Activated CD4-positive, alpha-beta T cell treated with anti-CD3 and anti-CD28 coated beads, Interleukin-2, amount 10 ng/mL, durations not matched to agents 24 days and 14 days (primary cell): Measurements from ENCODE around the gene AUNIP. TPM values are rescaled to one million over a fixed set of nuclear protein-coding genes. Genes with fewer than 3 reads are reported as not detected.

Experiments used
- DNase-seq: peaks from one replicate; pipeline ENCODE4 v3.0.0; 2022
- H3K27ac Mint-ChIP-seq: one replicate; pipeline ENCODE4 v1.8.0; 2022; ENCODE audit warnings: mild to moderate bottlenecking, mixed read lengths
- H3K27me3 Mint-ChIP-seq: one replicate; pipeline ENCODE4 v1.8.0; 2022; ENCODE audit warnings: mixed read lengths
- H3K36me3 Mint-ChIP-seq: one replicate; pipeline ENCODE4 v1.8.0; 2022; ENCODE audit warnings: low read depth, mild to moderate bottlenecking, mixed read lengths
- H3K4me1 Mint-ChIP-seq: one replicate; pipeline ENCODE4 v1.8.0; 2021; ENCODE audit warnings: mixed read lengths
- H3K4me3 Mint-ChIP-seq: one replicate; pipeline ENCODE4 v1.8.0; 2022; ENCODE audit warnings: mild to moderate bottlenecking, moderate library complexity, mixed read lengths
- H3K9me3 Mint-ChIP-seq: one replicate; pipeline ENCODE4 v1.8.0; 2021; ENCODE audit warnings: mixed read lengths
- intact Hi-C: fragments of 100-400 bp; cut with micrococcal nuclease; formaldehyde crosslinking; loops from one replicate; pipeline ENCODE4 v1.15.1; 2023
- total RNA-seq: library from RNA; stranded (reverse); gene quantifications from 2 replicates; pipeline ENCODE4 v1.2.3, GENCODE V29; 2022

AUNIP gene
- total RNA-seq, 1 donor from 2014 or later = 12.0 TPM

DNA sequence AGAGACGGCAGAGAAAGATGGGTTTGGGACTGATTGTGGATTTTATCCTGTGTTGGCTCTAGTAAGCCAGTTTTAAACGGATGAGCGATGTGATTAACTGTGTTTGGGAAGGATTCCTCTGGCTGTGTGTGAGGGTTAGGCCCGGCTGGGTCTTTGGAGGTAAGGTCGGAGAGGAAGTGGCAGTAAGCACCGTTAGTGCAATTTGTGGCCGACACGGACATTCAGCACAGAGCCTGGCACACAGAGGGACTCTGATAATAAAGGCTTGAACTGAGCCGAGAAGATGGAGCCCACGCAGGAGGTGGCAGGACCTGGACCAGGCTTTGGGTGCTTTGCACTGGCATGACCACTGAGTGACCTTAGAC, 38.2 kb downstream of the AUNIP start:
- DNase-seq = no peak
- Mint-ChIP-seq H3K4me1 (peaks cover 31% of the 10 kb centered on the region), H3K36me3 (peaks cover 8% of the 10 kb centered on the region), H3K27me3 (no peaks in the 10 kb centered on the region), H3K4me3 (peak overlapping the region; percentile 96), H3K9me3 (no peaks in the 10 kb centered on the region), H3K27ac (peak overlapping the region; percentile 89)
- intact Hi-C loops = no loop called here

DNA sequence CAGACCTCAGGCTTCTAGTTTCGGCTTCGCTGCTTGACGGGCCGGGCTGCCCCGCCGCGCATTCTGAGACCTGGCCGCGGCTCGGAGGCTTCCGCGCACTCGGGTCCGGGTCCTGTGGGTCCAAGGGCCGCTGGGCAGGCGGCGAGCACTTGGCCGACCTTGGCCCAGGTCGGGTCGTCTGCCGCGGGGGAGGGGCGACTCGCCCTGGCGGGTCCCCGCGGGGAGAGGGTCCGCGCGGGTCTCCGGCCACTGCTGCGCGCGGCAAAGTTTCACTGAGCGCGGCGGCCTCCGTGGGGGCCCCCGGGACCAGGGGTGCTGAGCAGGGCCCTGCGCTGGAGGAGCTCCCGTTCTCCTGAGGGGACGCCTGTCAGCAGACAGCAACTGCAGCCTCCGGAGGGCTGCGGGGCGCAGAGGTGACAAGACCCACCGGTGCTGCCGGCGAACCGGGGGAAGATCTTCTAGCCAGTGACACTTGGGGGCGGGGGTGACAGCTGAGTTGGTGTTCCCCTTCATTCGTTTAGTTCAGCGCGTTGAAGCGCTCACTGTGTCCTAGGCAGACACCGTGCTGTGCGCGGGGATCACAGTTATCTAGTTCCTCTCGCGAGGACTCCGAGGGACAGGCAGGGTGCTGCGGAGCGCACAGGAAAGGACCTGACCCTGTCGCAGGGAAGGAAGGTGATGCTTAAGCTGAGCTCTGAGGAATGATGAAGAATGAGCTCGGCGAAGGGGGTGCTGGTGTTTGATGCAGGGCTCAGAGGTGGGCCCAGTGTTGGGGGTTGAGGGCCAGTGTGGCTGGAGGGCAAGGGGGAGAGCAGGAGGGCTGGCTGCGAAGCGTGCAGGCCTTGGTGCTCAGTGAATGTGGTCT, 38.8 kb downstream of the AUNIP start:
- peak overlapping the region; percentile 92 for H3K27ac Mint-ChIP-seq
- peaks cover 5% of the 10 kb centered on the region for H3K36me3 Mint-ChIP-seq
- H3K9me3 Mint-ChIP-seq = no peaks in the 10 kb centered on the region
- peak; percentile 93 for DNase-seq
- H3K4me3 Mint-ChIP-seq = peak overlapping the region; percentile 96
- intact Hi-C loops = loop anchor here (1.0 kb wide), 1 partner anchor 39 kb away; the partner anchor contains the start of gene AUNIP
- H3K4me1 Mint-ChIP-seq = peaks cover 31% of the 10 kb centered on the region
- H3K27me3 Mint-ChIP-seq = no peaks in the 10 kb centered on the region

DNA sequence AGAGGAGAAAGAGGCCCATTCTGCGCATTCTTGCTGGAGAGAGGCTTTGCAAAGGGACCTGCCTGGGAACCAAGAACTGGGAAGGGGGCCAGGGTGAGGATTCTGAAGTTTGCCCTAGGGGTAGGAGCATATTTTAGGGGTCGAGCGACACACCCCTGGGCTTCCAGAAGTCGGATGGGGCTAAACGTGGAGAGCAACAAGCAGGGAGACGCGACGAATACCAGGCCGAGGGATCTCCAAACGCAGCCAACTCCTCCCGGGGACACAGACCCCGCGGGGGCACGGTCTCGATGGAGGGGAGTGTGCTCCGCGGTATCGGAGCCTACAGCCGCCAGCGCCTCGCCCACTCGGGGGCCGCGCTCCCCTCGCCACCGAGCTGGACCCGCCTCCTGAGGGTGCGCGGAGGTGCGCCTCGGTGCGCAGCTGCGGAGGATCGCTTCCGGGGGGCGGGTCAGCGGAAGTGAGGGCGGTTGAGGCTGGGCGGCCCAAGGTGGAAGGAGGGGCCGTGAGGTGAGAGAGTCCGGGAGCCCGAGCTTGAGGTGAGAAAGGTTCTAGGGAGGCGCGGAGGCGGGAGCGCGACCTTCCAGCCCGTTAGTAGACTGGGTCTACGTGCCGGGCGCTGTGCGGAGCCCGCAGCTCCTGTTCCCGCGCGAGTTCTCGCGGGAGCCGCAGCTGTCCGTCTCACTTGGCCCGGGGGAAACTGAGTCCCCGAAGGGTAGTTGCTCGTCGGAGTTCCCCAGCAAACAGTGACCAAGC, 39.6 kb downstream of the AUNIP start, which contains the start of gene MTFR1L:
Gene MTFR1L (plus strand): TSS at position 464 of the 756 bp plus-strand sequence. CDS start 3,151 bp downstream, outside the sequence.
- intact Hi-C loops = loop anchor here (1.0 kb wide), 2 partner anchors 40 to 179 kb away; partner anchors contain the start of genes AUNIP and PAFAH2
- DNase-seq = peak; percentile 99
- Mint-ChIP-seq H3K4me3 (peak within 1 kb of the TSS; percentile 96), H3K27ac (peak within 1 kb of the TSS; percentile 92), H3K9me3 (no peaks in the 10 kb centered on the region), H3K4me1 (peaks cover 31% of the 10 kb centered on the region), H3K27me3 (no peaks in the 10 kb centered on the region), H3K36me3 (peaks cover 5% of the 10 kb centered on the region)

DNA sequence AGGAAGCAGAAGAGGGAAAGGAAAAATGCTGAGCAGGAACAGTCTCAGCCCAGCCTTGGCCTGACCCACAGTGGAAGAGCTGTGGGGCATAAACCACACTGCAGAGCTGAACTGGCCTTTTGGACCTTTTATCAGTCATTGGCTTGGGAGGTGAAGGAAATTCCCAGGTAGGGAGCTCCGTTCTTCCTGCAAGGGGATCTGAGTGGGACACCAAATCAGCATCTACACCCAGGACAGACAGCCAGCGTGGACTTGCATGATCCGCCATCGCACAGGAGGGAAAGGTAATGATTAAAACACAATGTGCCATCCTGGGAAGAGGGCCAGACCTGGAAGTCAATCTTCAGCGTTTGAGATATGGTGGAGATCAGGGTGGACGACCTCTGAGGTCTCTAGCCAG, 40.7 kb downstream of the AUNIP start:
- Mint-ChIP-seq H3K4me3 (peak overlapping the region; percentile 96), H3K9me3 (no peaks in the 10 kb centered on the region), H3K27ac (peak overlapping the region; percentile 92), H3K36me3 (peaks cover 5% of the 10 kb centered on the region), H3K4me1 (peaks cover 31% of the 10 kb centered on the region), H3K27me3 (no peaks in the 10 kb centered on the region)
- intact Hi-C loops = no loop called here
- DNase-seq = no peak

DNA sequence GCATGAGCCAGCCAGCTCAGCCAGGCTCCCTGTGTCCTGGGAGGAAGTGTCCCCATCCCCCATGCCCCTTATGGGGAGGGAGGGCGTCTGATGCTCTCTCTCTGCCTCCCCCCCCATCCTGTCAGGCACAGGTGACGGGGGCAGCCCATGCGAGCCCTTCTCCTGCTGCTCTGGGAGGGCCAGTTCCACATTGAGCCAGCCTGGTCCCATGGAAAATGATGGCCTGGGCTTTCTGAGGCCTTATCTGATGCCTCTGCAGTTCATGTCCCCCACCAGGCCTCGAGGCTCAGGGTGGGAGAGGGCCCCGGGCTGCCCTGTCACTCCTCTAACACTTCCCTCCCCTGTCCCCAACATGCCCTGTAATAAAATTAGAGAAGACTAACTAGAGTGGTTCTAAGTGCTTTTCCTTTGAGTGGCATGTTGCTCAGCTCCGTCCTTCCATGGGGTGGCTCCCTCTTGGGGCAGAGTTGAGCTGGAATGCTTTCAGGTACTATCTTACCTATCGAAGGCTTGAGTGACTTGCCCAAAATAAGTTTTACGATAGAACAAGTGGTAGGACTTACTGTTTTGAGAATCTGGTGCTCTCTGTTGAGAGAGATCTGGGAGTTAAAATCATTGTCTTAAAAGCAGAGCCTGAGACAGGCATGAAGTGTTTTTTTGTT, 41.3 kb downstream of the AUNIP start:
- Mint-ChIP-seq H3K36me3 (peaks cover 5% of the 10 kb centered on the region), H3K4me1 (peaks cover 31% of the 10 kb centered on the region), H3K9me3 (no peaks in the 10 kb centered on the region), H3K27ac (no peak overlapping the region), H3K4me3 (peak overlapping the region; percentile 96), H3K27me3 (no peaks in the 10 kb centered on the region)
- DNase-seq = peak; percentile 56
- intact Hi-C loops = no loop called here

DNA sequence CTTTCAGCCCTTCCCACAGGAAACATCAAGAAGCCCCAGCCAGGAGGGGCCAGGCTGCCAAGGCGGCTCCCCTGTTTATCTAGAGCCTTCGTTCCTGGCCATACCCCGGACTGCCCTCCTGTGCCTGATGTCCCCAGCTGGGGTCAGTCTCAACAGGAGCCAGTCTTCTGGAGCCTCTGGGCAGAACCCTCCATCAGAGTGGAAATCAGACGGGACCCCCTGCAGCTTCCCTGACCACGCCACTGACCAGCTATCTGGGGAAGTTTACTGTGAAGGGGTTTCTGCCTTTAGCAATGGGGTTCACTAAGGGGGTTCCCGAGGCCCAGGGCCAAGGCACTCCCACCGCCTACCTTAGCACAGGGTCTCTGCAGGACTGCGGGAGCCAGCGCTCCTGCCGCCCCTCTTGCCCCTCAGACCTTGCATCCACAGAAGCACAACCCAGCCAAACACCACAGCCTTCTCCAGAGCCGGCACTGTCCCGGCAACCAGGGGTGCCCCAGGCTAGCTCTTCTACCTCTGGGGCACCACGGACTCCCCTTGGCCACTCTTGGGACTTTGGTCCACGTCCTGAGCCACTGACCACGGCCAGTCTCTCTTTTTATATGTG, 43.0 kb downstream of the AUNIP start:
- Mint-ChIP-seq H3K4me1 (peaks cover 24% of the 10 kb centered on the region), H3K27me3 (no peaks in the 10 kb centered on the region), H3K9me3 (no peaks in the 10 kb centered on the region), H3K36me3 (peaks cover 5% of the 10 kb centered on the region), H3K27ac (no peak overlapping the region), H3K4me3 (no peak overlapping the region)
- DNase-seq = no peak
- intact Hi-C loops = no loop called here

DNA sequence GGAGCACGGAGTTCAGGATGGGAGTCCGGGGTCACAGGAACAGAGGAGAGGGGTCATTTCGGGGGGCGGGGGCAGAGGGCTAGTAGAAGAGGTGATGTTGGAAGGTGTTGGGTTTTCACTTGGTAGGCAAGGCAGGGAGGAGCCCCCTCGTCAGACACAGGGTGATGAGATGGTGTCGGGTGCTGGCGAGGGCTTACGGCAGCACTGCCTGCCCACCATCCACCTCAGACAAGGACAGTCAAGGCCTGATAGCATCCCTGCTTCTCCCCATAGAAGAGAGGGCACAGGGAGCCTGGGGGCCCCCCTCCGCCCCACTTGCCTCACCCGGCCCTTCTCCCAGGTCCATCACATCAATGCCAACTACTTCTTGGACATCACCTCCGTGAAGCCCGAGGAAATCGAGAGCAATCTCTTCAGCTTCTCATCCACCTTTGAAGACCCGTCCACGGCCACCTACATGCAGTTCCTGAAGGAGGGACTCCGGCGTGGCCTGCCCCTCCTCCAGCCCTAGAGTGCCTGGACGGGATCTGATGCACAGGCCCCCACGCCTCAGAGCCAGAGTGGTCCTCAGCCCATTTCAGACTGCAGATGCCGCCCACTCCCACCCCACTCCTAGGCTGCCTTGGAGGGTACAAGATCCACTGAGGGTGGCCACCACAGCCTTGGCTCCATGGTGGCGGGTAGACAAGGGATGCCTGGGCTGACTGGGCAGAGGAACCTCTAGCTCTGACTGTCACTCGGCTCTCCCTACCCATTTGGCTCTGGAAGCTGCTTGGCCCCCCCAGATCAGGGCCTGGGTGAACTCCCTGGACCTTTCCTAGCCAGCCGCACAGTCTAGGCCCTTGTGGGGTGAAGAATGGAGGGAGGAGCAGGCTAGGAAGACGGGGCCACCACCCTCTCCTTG, 43.8 kb downstream of the AUNIP start:
- DNase-seq = no peak
- Mint-ChIP-seq H3K4me3 (no peak overlapping the region), H3K36me3 (no peaks in the 10 kb centered on the region), H3K27me3 (no peaks in the 10 kb centered on the region), H3K9me3 (no peaks in the 10 kb centered on the region), H3K4me1 (peaks cover 17% of the 10 kb centered on the region), H3K27ac (no peak overlapping the region)
- intact Hi-C loops = no loop called here

DNA sequence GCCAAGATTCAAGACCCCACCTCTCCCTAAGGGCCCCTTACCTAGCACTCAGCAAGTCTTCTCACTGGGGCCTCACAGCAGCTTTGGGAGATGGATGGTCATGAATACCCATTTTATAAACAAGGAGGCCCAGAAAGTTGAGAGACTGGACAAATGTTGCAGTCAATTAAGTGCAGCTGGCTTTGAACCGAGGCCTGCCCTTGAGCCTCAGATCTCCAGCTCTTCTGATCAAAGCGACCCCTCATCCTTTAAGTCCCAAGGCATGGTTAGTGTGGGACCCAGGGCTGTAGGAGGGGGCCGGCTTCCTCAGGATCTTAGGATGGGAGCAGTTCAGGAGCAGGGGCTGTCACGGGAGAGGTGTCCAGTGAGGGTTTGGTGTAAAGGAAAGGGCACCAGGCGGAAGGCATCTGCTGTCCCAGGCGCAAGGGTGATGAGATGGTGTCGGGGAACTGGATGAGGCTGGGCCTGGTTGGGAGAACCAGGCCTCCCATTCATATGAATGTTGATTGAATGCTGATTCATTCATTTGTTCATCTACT, 44.6 kb downstream of the AUNIP start:
- H3K4me1 Mint-ChIP-seq = peaks cover 17% of the 10 kb centered on the region
- no peaks in the 10 kb centered on the region for H3K36me3 Mint-ChIP-seq
- intact Hi-C loops = no loop called here
- H3K9me3 Mint-ChIP-seq = no peaks in the 10 kb centered on the region
- no peaks in the 10 kb centered on the region for H3K27me3 Mint-ChIP-seq
- H3K27ac Mint-ChIP-seq = no peak overlapping the region
- H3K4me3 Mint-ChIP-seq = no peak overlapping the region
- no peak for DNase-seq

DNA sequence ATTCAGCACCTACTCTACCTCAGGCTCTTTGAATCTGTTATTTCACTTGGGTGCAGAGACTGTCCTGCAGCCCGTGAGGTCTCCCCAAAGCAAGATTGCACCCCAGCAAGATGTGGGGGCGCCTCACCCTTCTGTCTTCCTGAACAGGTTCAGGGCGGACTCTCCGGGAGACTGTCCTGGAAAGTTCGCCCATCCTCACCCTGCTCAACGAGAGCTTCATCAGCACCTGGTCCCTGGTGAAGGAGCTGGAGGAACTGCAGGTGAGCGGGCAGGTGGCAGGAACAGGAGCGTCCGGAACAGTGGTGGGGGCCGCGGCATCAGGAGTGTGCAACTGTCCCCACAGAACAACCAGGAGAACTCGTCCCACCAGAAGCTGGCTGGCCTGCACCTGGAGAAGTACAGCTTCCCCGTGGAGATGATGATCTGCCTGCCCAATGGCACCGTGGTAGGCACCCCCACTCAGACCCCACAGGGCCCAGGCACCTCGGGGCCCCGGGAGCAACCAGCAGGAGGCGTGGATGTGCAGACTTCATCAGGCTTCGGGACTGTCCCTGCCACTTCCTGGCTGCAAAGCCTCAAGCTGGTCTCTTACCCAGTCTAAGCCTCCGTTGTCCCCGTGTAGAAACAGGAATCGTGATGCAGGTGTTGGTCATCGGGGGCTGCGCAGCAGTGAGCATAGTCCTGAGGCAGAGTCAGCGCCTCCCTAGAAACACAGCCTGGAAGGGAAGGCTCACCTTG, 45.4 kb downstream of the AUNIP start:
- Mint-ChIP-seq H3K27me3 (no peaks in the 10 kb centered on the region), H3K9me3 (no peaks in the 10 kb centered on the region), H3K4me3 (no peak overlapping the region), H3K36me3 (no peaks in the 10 kb centered on the region), H3K27ac (no peak overlapping the region), H3K4me1 (peaks cover 11% of the 10 kb centered on the region)
- no peak for DNase-seq
- intact Hi-C loops = no loop called here

DNA sequence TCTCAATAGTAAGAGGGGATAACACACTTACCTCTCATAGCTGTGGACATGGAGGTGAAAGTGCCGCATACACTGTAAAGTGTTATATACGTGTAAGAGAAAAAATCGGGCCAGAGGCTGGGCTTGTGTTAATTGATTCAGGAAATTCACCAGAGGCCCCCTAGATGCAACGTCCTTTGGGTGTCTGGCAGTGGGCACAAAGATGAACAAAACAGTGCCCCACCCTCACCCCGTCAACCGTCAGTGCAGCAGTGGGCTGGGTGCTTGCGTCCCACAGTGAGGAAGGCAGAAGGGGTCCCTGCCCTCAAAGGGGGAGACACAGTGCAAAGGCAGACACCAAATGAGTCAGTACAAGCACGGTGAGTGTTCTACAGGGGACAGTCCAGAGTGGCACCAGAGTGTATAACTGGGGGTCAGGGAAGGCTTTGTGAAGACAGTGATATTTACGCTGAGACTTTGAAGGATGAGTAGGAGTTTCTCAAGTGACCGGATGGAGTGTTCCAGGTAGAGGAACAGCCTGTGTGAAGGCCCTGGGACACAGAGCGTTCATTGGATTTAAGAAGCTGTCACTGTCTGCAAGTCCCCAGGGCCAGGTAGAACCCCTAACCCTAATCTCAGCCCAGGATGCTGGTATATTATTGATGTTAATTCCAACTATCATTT, 46.1 kb downstream of the AUNIP start:
- peaks cover 4% of the 10 kb centered on the region for H3K4me1 Mint-ChIP-seq
- no peaks in the 10 kb centered on the region for H3K9me3 Mint-ChIP-seq
- no peaks in the 10 kb centered on the region for H3K27me3 Mint-ChIP-seq
- no peaks in the 10 kb centered on the region for H3K36me3 Mint-ChIP-seq
- H3K4me3 Mint-ChIP-seq = no peak overlapping the region
- no peak overlapping the region for H3K27ac Mint-ChIP-seq
- intact Hi-C loops = no loop called here
- DNase-seq = no peak

DNA sequence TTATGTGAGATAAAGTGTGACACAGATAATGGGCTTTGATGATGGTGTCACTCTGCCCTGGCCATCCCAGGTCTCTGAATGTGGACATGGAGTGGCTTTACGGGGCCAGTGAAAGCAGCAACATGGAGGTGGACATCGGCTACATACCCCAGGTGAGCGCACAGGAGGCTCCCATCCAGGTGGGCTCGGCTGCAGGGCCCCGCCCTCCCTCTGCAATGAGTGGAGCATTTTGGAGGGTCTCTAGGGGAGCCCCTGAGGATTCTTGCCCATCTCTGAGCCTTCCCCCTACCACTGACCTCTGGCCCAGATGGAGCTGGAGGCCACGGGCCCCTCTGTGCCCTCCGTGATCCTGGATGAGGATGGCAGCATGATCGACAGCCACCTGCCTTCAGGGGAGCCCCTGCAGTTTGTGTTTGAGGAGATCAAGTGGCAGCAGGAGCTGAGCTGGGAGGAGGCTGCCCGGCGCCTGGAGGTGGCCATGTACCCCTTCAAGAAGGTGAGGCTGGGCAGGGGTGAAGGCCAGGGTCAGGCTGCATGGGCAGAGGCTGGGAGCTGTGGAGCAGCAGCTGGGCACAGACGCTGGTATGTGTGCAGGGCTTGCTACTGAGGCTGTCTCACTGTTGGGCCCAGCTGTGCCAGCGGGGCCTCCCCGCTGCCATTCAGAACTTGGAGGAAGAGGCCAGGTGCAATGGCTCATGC, 47.7 kb downstream of the AUNIP start:
- intact Hi-C loops = no loop called here
- no peaks in the 10 kb centered on the region for H3K4me1 Mint-ChIP-seq
- H3K27me3 Mint-ChIP-seq = no peaks in the 10 kb centered on the region
- no peaks in the 10 kb centered on the region for H3K9me3 Mint-ChIP-seq
- H3K4me3 Mint-ChIP-seq = no peak overlapping the region
- DNase-seq = no peak
- no peak overlapping the region for H3K27ac Mint-ChIP-seq
- no peaks in the 10 kb centered on the region for H3K36me3 Mint-ChIP-seq
